HFF-Myc (cell line): ENCODE measurements around the gene SWSAP1.
A peak's percentile ranks its signal among the peaks of the same experiment; 100 is the strongest.
"Not testable (repeated sequence)": the region's sequence is repeated elsewhere in the genome, so short reads cannot be mapped to it uniquely, and the experiment has no call there.

ENCODE experiments used
- DNase-seq: peaks from one replicate; pipeline ENCODE4 v3.0.0-alpha.2; 2011; ENCODE audit warnings: low read depth; ENCODE audit errors: extremely low read depth
- H3K4me3 ChIP-seq: replicated peaks from 2 replicates; pipeline ENCODE4 v1.5.1; 2011; ENCODE audit warnings: low read depth, mild to moderate bottlenecking, control low read depth, low read length
- CTCF ChIP-seq: IDR thresholded peaks from 2 replicates; pipeline ENCODE4 v1.5.1; 2012; ENCODE audit warnings: mild to moderate bottlenecking, low read depth, low read length, control low read depth; ENCODE audit errors: missing control alignments

The SWSAP1 gene

GRCh38 chr19:11373885-11374432 is 507 bp upstream of the SWSAP1 start:
- DNase-seq = no peak
- TF ChIP-seq CTCF = no peak
- peak overlapping the region; percentile 61 for H3K4me3 ChIP-seq

- TF ChIP-seq CTCF = no peak
- no peak for DNase-seq
- peak overlapping the region; percentile 61 for H3K4me3 ChIP-seq
These were observed 880 bp downstream of the SWSAP1 start for GRCh38 chr19:11375143-11375948.

- H3K4me3 ChIP-seq = no peak overlapping the region
- TF ChIP-seq CTCF = no peak
- DNase-seq = peak; percentile 68
These were observed 2.8 kb downstream of the SWSAP1 start for GRCh38 chr19:11377237-11377636.

- H3K4me3 ChIP-seq = no peak overlapping the region
- DNase-seq = no peak
- no peak for TF ChIP-seq CTCF
These were observed 3.3 kb downstream of the SWSAP1 start for GRCh38 chr19:11377756-11378155.

GRCh38 chr19:11378319-11379189 is 4.1 kb downstream of the SWSAP1 start:
- no peak for DNase-seq
- no peak overlapping the region for H3K4me3 ChIP-seq
- peak; percentile 64 for TF ChIP-seq CTCF

- not testable (repeated sequence) for DNase-seq, H3K4me3 ChIP-seq
These were observed 4.9 kb downstream of the SWSAP1 start for GRCh38 chr19:11379269-11379845.
